ENCODE results near the gene TMEM132D. TPM values are rescaled to one million over a fixed set of nuclear protein-coding genes. Genes with fewer than 3 reads are reported as not detected.

Gene TMEM132D
- total and polyA plus RNA-seq, 2 of the 8 experiments (the other 6 are each of a cell fraction or from before 2014, with no cell fraction given), result 3.5 to 10.1 TPM

DNA sequence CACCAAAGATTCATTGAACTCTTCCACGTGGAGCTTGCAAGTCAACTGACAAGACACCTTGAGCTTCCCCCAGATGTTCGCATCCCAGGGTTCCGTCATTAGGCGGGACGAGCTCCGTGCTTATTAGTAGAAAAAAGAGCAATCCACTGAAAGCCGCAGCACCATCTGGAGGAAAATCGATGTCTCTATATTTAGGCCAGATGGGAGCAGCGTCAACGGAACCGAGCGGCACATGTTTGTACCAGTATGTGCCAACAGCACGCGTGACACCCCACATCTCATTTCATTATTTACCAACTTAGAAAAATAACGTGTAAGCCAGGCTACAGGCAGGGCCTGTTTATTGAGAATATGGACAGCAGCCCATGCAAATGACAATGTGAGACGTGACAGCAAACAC lies 45.8 kb upstream of the TMEM132D start:
- H3K79me1 ChIP-seq (ENCODE audit: low read depth, low read length), result no peaks in the 10 kb centered on the region
- H2BK20ac ChIP-seq (ENCODE audit: low read length), result no peak overlapping the region
- H3K14ac ChIP-seq (ENCODE audit: insufficient read length), result no peak overlapping the region
- no peaks in the 10 kb centered on the region for H3K23me2 ChIP-seq (ENCODE audit: low read depth, low read length)
- no peak overlapping the region for H2BK5ac ChIP-seq (ENCODE audit: low read depth, low read length)
- H4K91ac ChIP-seq (replicated peaks; ENCODE audit: insufficient read length, low read length), result no peak overlapping the region
- H2BK15ac ChIP-seq (ENCODE audit: low read length), result no peak overlapping the region
- H4K8ac ChIP-seq (ENCODE audit: extremely low read depth, insufficient read depth, low read length), result no peak overlapping the region
- no peak overlapping the region for H3K9ac ChIP-seq (replicated peaks in 1 of 4; ENCODE audit: extremely low read depth in 1 of 4, low read depth in 3 of 4, low read length in 3 of 4)
- H4K20me1 ChIP-seq (replicated peaks in 1 of 2; ENCODE audit: control insufficient read depth in 1 of 2, insufficient read depth in 2 of 2, low read length in 2 of 2), result no peaks in the 10 kb centered on the region
- no peak for FAIRE-seq
- no peak overlapping the region for H3K4ac ChIP-seq (replicated peaks; ENCODE audit: insufficient read length, low read depth, low read length)
- no peak overlapping the region for H3K18ac ChIP-seq (ENCODE audit: extremely low read depth, low read length)
- H3K79me2 ChIP-seq (ENCODE audit: control insufficient read depth in 1 of 2, insufficient read depth in 2 of 2, low read length in 2 of 2), result no peaks in the 10 kb centered on the region
- ChIA-PET POLR2A (ENCODE audit: partially characterized antibody) (no interaction called here), CTCF (ENCODE audit: partially characterized antibody) (interaction anchor here (1.4 to 3.7 kb wide), 4 partner anchors 9 to 76 kb away, joined by 3 to 17 read pairs (median 6); no protein-coding TSS in a partner anchor)
- no peak overlapping the region for H2AK5ac ChIP-seq (ENCODE audit: low read depth, low read length)
- no peak overlapping the region for H3K23ac ChIP-seq (ENCODE audit: insufficient read length)
- H3K4me1 ChIP-seq (replicated peaks in 1 of 4; ENCODE audit: control insufficient read depth in 3 of 4, insufficient read depth in 4 of 4, low read length in 3 of 4), result no peaks in the 10 kb centered on the region
- WGBS, 2 experiments (ENCODE audit: extremely low coverage in 1 of 2, insufficient coverage in 1 of 2, insufficient read length in 1 of 2, insufficient replicate concordance in 2 of 2, low coverage in 1 of 2, low lambda C conversion rate in 2 of 2, missing lambda C conversion rate in 1 of 2), result 91% methylated on average over 16 of the region's 16 CpGs; no CpG with 5 or more reads in 1 of the 2 experiments
- H3K4me3 ChIP-seq (ENCODE audit: extremely low read depth in 1 of 4, insufficient read depth in 2 of 4, low read depth in 3 of 4, low read length in 4 of 4), result no peak overlapping the region
- H3K27me3 ChIP-seq (replicated peaks in 1 of 4; ENCODE audit: control insufficient read depth in 3 of 4, extremely low read depth in 1 of 4, insufficient read depth in 3 of 4, low read length in 3 of 4), result peaks cover 0 to 2% (median 0%) of the 10 kb centered on the region in 4 experiments; a peak in 4 of 7 replicates
- no peak overlapping the region for H4K5ac ChIP-seq (ENCODE audit: insufficient read length, low read depth, low read length)
- H3K36me3 ChIP-seq (ENCODE audit: control insufficient read depth in 2 of 4, insufficient read depth in 4 of 4, low read length in 3 of 4), result no peaks in the 10 kb centered on the region
- no peak for DNase-seq (ENCODE audit: low read depth in 1 of 2, low spot score in 2 of 2)
- H2AFZ ChIP-seq (ENCODE audit: low read length), result no peak overlapping the region
- no peak overlapping the region for H3K4me2 ChIP-seq (ENCODE audit: insufficient read depth in 1 of 2, low read depth in 2 of 2, low read length in 2 of 2)
- H3K9me3 ChIP-seq (ENCODE audit: insufficient read depth in 2 of 2, low read depth in 1 of 2, low read length in 1 of 2), result no peaks in the 10 kb centered on the region
- no peak overlapping the region for H2BK120ac ChIP-seq (replicated peaks; ENCODE audit: low read depth, low read length)
- no peak overlapping the region for H3K56ac ChIP-seq (replicated peaks; ENCODE audit: insufficient read length, low read depth, low read length)
- H2BK12ac ChIP-seq (ENCODE audit: low read depth, low read length), result no peak overlapping the region
- no peak overlapping the region for H3K27ac ChIP-seq (ENCODE audit: low read depth, low read length)
- TF ChIP-seq SIN3A (conservative IDR thresholded peaks at IDR 0.05 in 1 of 2, IDR thresholded peaks at IDR 0.05 in 1 of 2; ENCODE audit: low read depth in 1 of 2, low read length in 2 of 2) (no peak), TCF12 (IDR thresholded peaks at IDR 0.05; ENCODE audit: low read depth, low read length) (no peak), CREB1 (IDR thresholded peaks at IDR 0.05) (no peak), EP300 (IDR thresholded peaks at IDR 0.05; ENCODE audit: borderline replicate concordance in 1 of 2, low read depth in 2 of 2, low read length in 2 of 2) (no peak), SIX5 (IDR thresholded peaks at IDR 0.05; ENCODE audit: low read depth, low read length) (no peak), RFX5 (IDR thresholded peaks at IDR 0.05; ENCODE audit: borderline replicate concordance, low read depth, low read length) (no peak), CBX5 (IDR thresholded peaks at IDR 0.05; ENCODE audit: low read depth, low read length) (no peak), SP4 (IDR thresholded peaks at IDR 0.05; ENCODE audit: low read length) (no peak), EZH2 (IDR thresholded peaks at IDR 0.05; ENCODE audit: low read depth, low read length, severe bottlenecking) (no peak), PHF8 (conservative IDR thresholded peaks at IDR 0.05; ENCODE audit: low read depth, low read length) (no peak), CHD1 (IDR thresholded peaks at IDR 0.05; ENCODE audit: low read depth, low read length) (no peak), ZNF274 (IDR thresholded peaks at IDR 0.05; ENCODE audit: borderline replicate concordance, extremely low read depth, low read length) (no peak), FOSL1 (IDR thresholded peaks at IDR 0.05; ENCODE audit: insufficient read depth, low read depth, low read length) (no peak)
- TF ChIP-seq, protein P1, sequence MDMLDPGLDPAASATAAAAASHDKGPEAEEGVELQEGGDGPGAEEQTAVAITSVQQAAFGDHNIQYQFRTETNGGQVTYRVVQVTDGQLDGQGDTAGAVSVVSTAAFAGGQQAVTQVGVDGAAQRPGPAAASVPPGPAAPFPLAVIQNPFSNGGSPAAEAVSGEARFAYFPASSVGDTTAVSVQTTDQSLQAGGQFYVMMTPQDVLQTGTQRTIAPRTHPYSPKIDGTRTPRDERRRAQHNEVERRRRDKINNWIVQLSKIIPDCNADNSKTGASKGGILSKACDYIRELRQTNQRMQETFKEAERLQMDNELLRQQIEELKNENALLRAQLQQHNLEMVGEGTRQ (IDR thresholded peaks at IDR 0.05; ENCODE audit: low read length), result no peak

Measured in H1 (cell line).